ENCODE data around the gene CENPM.

DNA sequence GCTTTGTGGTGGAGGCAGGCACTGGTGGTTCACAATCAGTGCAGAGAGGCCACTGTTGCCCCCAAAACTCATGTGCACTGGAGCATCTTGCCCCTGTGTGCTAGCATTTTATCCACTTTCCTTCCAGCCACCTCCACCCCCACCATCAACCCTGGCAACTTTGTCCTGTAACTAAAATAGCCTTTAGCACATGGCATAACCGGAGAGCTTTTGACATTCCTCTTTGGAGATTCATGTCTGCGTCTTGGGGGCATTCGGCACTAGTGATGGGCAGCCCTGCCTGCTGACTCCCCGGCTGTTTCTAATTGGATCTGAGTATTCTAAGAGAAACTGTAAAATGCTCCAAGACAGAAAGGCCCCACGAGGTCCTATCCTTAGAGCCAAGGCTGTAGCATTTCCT is 47.8 kb downstream of the CENPM start:
- TF ChIP-seq RXRA (IDR thresholded peaks at IDR 0.05) (no peak), GABPA (IDR thresholded peaks at IDR 0.05 in 1 of 2, conservative IDR thresholded peaks at IDR 0.05 in 1 of 2) (no peak), TAF1 (conservative IDR thresholded peaks at IDR 0.05) (no peak), YY1 (IDR thresholded peaks at IDR 0.05) (no peak), HNF4A (conservative IDR thresholded peaks at IDR 0.05) (no peak), EGR1 (IDR thresholded peaks at IDR 0.05; ENCODE audit: low read depth in 2 of 2) (no peak), RAD21 (IDR thresholded peaks at IDR 0.05) (no peak)
- TF ChIP-seq, protein P1, sequence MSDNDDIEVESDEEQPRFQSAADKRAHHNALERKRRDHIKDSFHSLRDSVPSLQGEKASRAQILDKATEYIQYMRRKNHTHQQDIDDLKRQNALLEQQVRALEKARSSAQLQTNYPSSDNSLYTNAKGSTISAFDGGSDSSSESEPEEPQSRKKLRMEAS (IDR thresholded peaks at IDR 0.05): no peak
- TF ChIP-seq, protein P2, sequence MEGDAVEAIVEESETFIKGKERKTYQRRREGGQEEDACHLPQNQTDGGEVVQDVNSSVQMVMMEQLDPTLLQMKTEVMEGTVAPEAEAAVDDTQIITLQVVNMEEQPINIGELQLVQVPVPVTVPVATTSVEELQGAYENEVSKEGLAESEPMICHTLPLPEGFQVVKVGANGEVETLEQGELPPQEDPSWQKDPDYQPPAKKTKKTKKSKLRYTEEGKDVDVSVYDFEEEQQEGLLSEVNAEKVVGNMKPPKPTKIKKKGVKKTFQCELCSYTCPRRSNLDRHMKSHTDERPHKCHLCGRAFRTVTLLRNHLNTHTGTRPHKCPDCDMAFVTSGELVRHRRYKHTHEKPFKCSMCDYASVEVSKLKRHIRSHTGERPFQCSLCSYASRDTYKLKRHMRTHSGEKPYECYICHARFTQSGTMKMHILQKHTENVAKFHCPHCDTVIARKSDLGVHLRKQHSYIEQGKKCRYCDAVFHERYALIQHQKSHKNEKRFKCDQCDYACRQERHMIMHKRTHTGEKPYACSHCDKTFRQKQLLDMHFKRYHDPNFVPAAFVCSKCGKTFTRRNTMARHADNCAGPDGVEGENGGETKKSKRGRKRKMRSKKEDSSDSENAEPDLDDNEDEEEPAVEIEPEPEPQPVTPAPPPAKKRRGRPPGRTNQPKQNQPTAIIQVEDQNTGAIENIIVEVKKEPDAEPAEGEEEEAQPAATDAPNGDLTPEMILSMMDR (IDR thresholded peaks at IDR 0.05; ENCODE audit: low read depth, low read length, missing input control): no peak
